Epithelial cell of esophagus (primary cell): ENCODE measurements around the gene PLXNA4.

Source experiments
- DNase-seq: peaks from one replicate; pipeline ENCODE4 v3.0.0; 2010; ENCODE audit warnings: low read depth
- H3K4me3 ChIP-seq: 2 replicates; pipeline ENCODE4 v1.5.1; 2011; ENCODE audit warnings: mild to moderate bottlenecking, low read length, control low read depth
- TF ChIP-seq, protein P1 (sequence below): IDR thresholded peaks from 2 replicates; pipeline ENCODE4 v1.5.1; 2011; ENCODE audit warnings: low read depth, mild to moderate bottlenecking, low read length, control low read depth, inconsistent platforms; ENCODE audit not compliant: insufficient read depth; ENCODE audit errors: missing control alignments

The PLXNA4 gene

GRCh38 chr7:132205509-132205908 is 370.8 kb downstream of the PLXNA4 start:
- TF ChIP-seq, protein P1, sequence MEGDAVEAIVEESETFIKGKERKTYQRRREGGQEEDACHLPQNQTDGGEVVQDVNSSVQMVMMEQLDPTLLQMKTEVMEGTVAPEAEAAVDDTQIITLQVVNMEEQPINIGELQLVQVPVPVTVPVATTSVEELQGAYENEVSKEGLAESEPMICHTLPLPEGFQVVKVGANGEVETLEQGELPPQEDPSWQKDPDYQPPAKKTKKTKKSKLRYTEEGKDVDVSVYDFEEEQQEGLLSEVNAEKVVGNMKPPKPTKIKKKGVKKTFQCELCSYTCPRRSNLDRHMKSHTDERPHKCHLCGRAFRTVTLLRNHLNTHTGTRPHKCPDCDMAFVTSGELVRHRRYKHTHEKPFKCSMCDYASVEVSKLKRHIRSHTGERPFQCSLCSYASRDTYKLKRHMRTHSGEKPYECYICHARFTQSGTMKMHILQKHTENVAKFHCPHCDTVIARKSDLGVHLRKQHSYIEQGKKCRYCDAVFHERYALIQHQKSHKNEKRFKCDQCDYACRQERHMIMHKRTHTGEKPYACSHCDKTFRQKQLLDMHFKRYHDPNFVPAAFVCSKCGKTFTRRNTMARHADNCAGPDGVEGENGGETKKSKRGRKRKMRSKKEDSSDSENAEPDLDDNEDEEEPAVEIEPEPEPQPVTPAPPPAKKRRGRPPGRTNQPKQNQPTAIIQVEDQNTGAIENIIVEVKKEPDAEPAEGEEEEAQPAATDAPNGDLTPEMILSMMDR = no peak
- H3K4me3 ChIP-seq = no peak overlapping the region
- no peak for DNase-seq

GRCh38 chr7:132203021-132203420 is 373.2 kb downstream of the PLXNA4 start:
- DNase-seq = no peak
- no peak overlapping the region for H3K4me3 ChIP-seq
- TF ChIP-seq, protein P1 = no peak

GRCh38 chr7:132202541-132202940 is 373.7 kb downstream of the PLXNA4 start:
- TF ChIP-seq, protein P1 = no peak
- DNase-seq = no peak
- no peak overlapping the region for H3K4me3 ChIP-seq

- no peak overlapping the region for H3K4me3 ChIP-seq
- DNase-seq = no peak
These were observed 376.1 kb downstream of the PLXNA4 start for GRCh38 chr7:132200141-132200540.

GRCh38 chr7:132199626-132200025 is 376.6 kb downstream of the PLXNA4 start:
- no peak overlapping the region for H3K4me3 ChIP-seq
- TF ChIP-seq, protein P1 = no peak
- no peak for DNase-seq

More at GRCh38 chr7:132200141-132200540, 376.1 kb downstream of the PLXNA4 start:
- TF ChIP-seq, protein P1 = no peak

DNA sequence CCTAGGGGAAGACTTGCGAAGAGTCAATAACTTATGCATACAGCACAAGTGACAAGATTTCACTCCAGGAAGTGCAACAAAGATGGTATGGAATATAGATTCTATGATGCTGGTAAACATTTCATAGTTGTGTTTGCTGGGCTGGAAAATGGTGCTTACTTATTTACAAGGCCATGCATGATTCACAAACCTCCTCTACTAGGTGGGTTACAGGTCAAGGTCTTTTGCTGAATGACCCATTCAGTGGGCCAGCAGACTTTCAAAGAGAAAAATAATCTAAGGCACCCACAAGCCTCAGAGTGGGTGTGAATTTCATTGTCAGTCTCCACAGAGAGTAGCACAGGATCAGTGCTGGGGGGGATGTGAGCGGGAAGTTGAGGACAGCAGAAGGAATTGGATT is 378.5 kb downstream of the PLXNA4 start:
- no peak overlapping the region for H3K4me3 ChIP-seq
- TF ChIP-seq, protein P1 = no peak
- no peak for DNase-seq

- no peak overlapping the region for H3K4me3 ChIP-seq
- TF ChIP-seq, protein P1 = no peak
- DNase-seq = no peak
These were observed 382.4 kb downstream of the PLXNA4 start for GRCh38 chr7:132193898-132194297.
